Erythroblast (primary cell): Measurements from ENCODE around the gene SLC2A13.

ENCODE experiments used
- GATA1 ChIP-seq: IDR thresholded peaks from 2 replicates; pipeline ENCODE4 v1.6.1; 2011; ENCODE audit warnings: low read depth, mild to moderate bottlenecking, control low read depth, low read length, moderate library complexity
- POLR2A ChIP-seq: IDR thresholded peaks from 2 replicates; pipeline ENCODE4 v1.6.1; 2011; ENCODE audit warnings: mild to moderate bottlenecking, low read length

GRCh38 chr12:40103043-40103442 is 2.8 kb downstream of the SLC2A13 start:
- TF ChIP-seq POLR2A: no peak
- no peak for TF ChIP-seq GATA1
